SU-DHL-6 (cell line): ENCODE measurements around the gene CPA4.

ENCODE experiments used
- CTCF ChIP-seq: fragments of 200-600 bp; sonication (generic); IDR thresholded peaks from one replicate; pipeline ENCODE4 v1.5.1; 2017; ENCODE audit warnings: antibody characterized with exemption, mild to moderate bottlenecking, low read length, moderate library complexity; ENCODE audit not compliant: insufficient read depth, poor library complexity, severe bottlenecking
- EZH2phosphoT487 ChIP-seq: fragments of 200-600 bp; sonication (generic), shearing (Covaris generic); conservative IDR thresholded peaks from 2 replicates; pipeline ENCODE4 v1.6.1; 2018; ENCODE audit warnings: mild to moderate bottlenecking, antibody characterized with exemption, low read length, moderate library complexity, mixed read lengths

- TF ChIP-seq CTCF, result no peak
- TF ChIP-seq EZH2phosphoT487, result no peak
These were observed 23.7 kb upstream of the CPA4 start for GRCh38 chr7:130269318-130269694.
